B cell (primary cell): ENCODE measurements around the gene KIAA1191.

ENCODE experiments used
- EZH2 ChIP-seq: IDR thresholded peaks from 2 replicates; pipeline ENCODE4 v1.6.1; 2012; ENCODE audit warnings: borderline replicate concordance, low read depth, mild to moderate bottlenecking, moderate library complexity, low read length; ENCODE audit not compliant: insufficient read depth, poor library complexity, severe bottlenecking
- TF ChIP-seq, protein P1 (sequence below): fragments of 200-600 bp; IDR thresholded peaks from one replicate; pipeline ENCODE4 v1.8.0; 2022; ENCODE audit warnings: antibody characterized with exemption, mild to moderate bottlenecking

DNA sequence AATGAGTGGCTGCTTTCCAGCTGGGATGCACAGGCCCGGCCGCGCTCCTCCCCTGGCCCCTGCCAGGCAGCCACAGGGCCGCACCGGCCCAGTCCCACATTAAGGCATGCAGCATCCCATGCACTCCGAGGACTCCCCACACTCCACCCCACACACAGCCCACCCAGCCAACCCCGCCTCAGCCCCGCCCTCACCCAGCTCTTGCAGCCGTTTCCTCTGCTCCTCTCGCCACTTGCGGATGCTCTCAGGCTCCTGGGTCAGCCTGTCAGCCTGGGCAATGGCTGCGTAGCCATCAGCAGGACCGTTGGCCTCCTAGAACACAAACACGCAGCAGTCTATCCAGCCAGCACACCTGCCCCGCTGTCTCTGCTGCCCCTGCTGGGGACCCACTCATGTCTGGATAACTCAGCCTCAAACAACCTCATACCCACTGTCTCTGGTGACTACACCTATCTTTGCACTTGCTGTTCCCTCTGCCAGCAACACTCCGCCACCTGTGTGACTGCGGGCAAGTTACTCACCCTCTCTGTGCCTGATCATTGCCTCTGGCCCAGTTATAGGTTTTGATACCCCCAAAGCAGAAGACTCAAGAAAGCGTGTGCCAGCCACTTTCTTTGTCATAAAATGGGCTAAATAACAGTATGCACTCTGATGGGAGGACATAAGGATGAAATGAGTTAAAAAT is 36.3 kb upstream of the KIAA1191 start:
- TF ChIP-seq, protein P1, sequence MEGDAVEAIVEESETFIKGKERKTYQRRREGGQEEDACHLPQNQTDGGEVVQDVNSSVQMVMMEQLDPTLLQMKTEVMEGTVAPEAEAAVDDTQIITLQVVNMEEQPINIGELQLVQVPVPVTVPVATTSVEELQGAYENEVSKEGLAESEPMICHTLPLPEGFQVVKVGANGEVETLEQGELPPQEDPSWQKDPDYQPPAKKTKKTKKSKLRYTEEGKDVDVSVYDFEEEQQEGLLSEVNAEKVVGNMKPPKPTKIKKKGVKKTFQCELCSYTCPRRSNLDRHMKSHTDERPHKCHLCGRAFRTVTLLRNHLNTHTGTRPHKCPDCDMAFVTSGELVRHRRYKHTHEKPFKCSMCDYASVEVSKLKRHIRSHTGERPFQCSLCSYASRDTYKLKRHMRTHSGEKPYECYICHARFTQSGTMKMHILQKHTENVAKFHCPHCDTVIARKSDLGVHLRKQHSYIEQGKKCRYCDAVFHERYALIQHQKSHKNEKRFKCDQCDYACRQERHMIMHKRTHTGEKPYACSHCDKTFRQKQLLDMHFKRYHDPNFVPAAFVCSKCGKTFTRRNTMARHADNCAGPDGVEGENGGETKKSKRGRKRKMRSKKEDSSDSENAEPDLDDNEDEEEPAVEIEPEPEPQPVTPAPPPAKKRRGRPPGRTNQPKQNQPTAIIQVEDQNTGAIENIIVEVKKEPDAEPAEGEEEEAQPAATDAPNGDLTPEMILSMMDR, result no peak
- TF ChIP-seq EZH2, result no peak
